A673 (cell line): ENCODE data around the gene LRRC25.

ENCODE experiments used
- EZH2 ChIP-seq: fragments of 200-600 bp; sonication (generic); IDR thresholded peaks from 2 replicates; pipeline ENCODE4 v1.6.1; 2017; ENCODE audit warnings: borderline replicate concordance, low read depth, mild to moderate bottlenecking, mixed read lengths, antibody characterized with exemption, low read length; ENCODE audit not compliant: poor library complexity, severe bottlenecking
- TF ChIP-seq, protein P1 (sequence below): fragments of 300-800, 200-600 bp; sonication (generic); conservative IDR thresholded peaks from 2 replicates; pipeline ENCODE4 v1.5.1; 2017; ENCODE audit warnings: low read depth, mild to moderate bottlenecking, antibody characterized with exemption, low read length, moderate library complexity, mixed read lengths

DNA sequence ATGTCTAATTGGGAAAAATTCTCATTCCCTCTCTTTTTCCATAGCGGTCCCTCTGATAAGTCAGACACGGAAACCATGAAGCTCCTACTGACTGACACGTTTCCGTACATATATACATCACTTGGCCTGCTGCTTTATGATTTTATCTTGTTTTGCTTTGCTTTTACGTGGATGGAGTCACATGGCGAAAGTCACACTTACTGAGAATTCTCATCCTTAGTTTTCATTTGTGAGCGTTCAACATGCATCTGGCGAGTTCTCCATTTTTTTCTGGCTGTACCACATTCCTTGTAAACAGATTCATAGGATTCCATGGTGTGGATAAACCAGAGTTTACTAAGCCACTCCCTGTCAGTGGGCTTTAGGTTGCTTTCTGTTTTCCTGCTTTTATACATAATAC, 35.8 kb downstream of the LRRC25 start:
- TF ChIP-seq, protein P1, sequence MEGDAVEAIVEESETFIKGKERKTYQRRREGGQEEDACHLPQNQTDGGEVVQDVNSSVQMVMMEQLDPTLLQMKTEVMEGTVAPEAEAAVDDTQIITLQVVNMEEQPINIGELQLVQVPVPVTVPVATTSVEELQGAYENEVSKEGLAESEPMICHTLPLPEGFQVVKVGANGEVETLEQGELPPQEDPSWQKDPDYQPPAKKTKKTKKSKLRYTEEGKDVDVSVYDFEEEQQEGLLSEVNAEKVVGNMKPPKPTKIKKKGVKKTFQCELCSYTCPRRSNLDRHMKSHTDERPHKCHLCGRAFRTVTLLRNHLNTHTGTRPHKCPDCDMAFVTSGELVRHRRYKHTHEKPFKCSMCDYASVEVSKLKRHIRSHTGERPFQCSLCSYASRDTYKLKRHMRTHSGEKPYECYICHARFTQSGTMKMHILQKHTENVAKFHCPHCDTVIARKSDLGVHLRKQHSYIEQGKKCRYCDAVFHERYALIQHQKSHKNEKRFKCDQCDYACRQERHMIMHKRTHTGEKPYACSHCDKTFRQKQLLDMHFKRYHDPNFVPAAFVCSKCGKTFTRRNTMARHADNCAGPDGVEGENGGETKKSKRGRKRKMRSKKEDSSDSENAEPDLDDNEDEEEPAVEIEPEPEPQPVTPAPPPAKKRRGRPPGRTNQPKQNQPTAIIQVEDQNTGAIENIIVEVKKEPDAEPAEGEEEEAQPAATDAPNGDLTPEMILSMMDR, result no peak
- no peak for TF ChIP-seq EZH2
